HepG2 (cell line): ENCODE data around the gene SLC16A5. TPM values are rescaled to one million over a fixed set of nuclear protein-coding genes. Genes with fewer than 3 reads are reported as not detected.
A peak's percentile ranks its signal among the peaks of the same experiment; 100 is the strongest.

Experiments used
- ADNP ChIP-seq: sonication (generic); formaldehyde crosslinking; IDR thresholded peaks from 2 replicates; pipeline ENCODE4 v1.4.0; 2020; ENCODE audit warnings: missing genetic modification reagents
- ATF4 ChIP-seq, 2 experiments: fragments of 450-650 bp in 1 of 2; sonication (generic) in 1 of 2; formaldehyde crosslinking; IDR thresholded peaks; 2 replicates each; pipeline versions ENCODE4 v1.5.0 to v1.8.0; 2020 to 2022; ENCODE audit warnings: mild to moderate bottlenecking in 1 of 2, missing genetic modification reagents in 1 of 2
- HMGXB4 ChIP-seq, 2 experiments: sonication (generic) in 1 of 2; formaldehyde crosslinking in 1 of 2; IDR thresholded peaks; 2 replicates each; pipeline versions ENCODE4 v1.4.0 to v1.6.1; 2018 to 2020; ENCODE audit warnings: missing genetic modification reagents in 2 of 2, borderline replicate concordance in 1 of 2, low read depth in 1 of 2, mild to moderate bottlenecking in 1 of 2, missing biosample characterization in 1 of 2
- IRF9 ChIP-seq: sonication (generic); formaldehyde crosslinking; IDR thresholded peaks from 2 replicates; pipeline ENCODE4 v1.8.0; 2022; ENCODE audit warnings: missing genetic modification reagents, mild to moderate bottlenecking, borderline replicate concordance
- MAFF ChIP-seq: IDR thresholded peaks from 2 replicates; pipeline ENCODE4 v1.6.1; 2011; ENCODE audit warnings: low read depth, low read length, improper control_type of control experiment
- MXD4 ChIP-seq: IDR thresholded peaks from 2 replicates; pipeline ENCODE4 v1.6.1; 2016; ENCODE audit warnings: mild to moderate bottlenecking, missing biosample characterization, missing genetic modification reagents
- PHF8 ChIP-seq: sonication (generic); formaldehyde crosslinking; IDR thresholded peaks from 2 replicates; pipeline ENCODE4 v1.5.0; 2020; ENCODE audit warnings: missing genetic modification reagents
- PRPF4 ChIP-seq: fragments of 200-400 bp; formaldehyde crosslinking; IDR thresholded peaks from 2 replicates; pipeline ENCODE4 v1.6.1; 2016; ENCODE audit warnings: low read length, low read depth; ENCODE audit not compliant: poor library complexity, severe bottlenecking
- TMF1 ChIP-seq: sonication (generic); formaldehyde crosslinking; IDR thresholded peaks from 2 replicates; pipeline ENCODE4 v1.8.1; 2022; ENCODE audit warnings: low read depth, missing genetic modification reagents
- ZBTB43 ChIP-seq: sonication (generic); formaldehyde crosslinking; conservative IDR thresholded peaks from 2 replicates; pipeline ENCODE4 v1.4.0; 2020; ENCODE audit warnings: missing genetic modification reagents
- ZFP82 ChIP-seq: sonication (generic); formaldehyde crosslinking; IDR thresholded peaks from 2 replicates; pipeline ENCODE4 v1.5.1; 2020; ENCODE audit warnings: mild to moderate bottlenecking, missing genetic modification reagents, borderline replicate concordance
- ZKSCAN5 ChIP-seq: sonication (generic); formaldehyde crosslinking; IDR thresholded peaks from 2 replicates; pipeline ENCODE4 v1.5.1; 2020; ENCODE audit warnings: mild to moderate bottlenecking, missing genetic modification reagents
- ZNF10 ChIP-seq: sonication (generic); formaldehyde crosslinking; IDR thresholded peaks from 2 replicates; pipeline ENCODE4 v1.4.0; 2020; ENCODE audit warnings: mild to moderate bottlenecking, low read depth, missing genetic modification reagents, borderline replicate concordance
- ZNF225 ChIP-seq: sonication (generic); formaldehyde crosslinking; IDR thresholded peaks from 2 replicates; pipeline ENCODE4 v1.4.0; 2020; ENCODE audit warnings: mild to moderate bottlenecking, missing genetic modification reagents
- ZNF260 ChIP-seq: sonication (generic); formaldehyde crosslinking; IDR thresholded peaks from 2 replicates; pipeline ENCODE4 v1.4.0; 2020; ENCODE audit warnings: missing genetic modification reagents, low read depth, mild to moderate bottlenecking, borderline replicate concordance
- ZNF276 ChIP-seq: sonication (generic); formaldehyde crosslinking; IDR thresholded peaks from 2 replicates; pipeline ENCODE4 v1.4.0; 2020; ENCODE audit warnings: mild to moderate bottlenecking, low read depth, missing genetic modification reagents
- ZNF441 ChIP-seq: sonication (generic); formaldehyde crosslinking; IDR thresholded peaks from 2 replicates; pipeline ENCODE4 v1.7.0; 2021; ENCODE audit warnings: missing genetic modification reagents, borderline replicate concordance
- ZNF781 ChIP-seq: sonication (generic); formaldehyde crosslinking; IDR thresholded peaks from 2 replicates; pipeline ENCODE4 v1.5.1; 2020; ENCODE audit warnings: borderline replicate concordance, mild to moderate bottlenecking, missing genetic modification reagents; ENCODE audit errors: not compliant biosample characterization
- ZSCAN25 ChIP-seq: sonication (generic); formaldehyde crosslinking; IDR thresholded peaks from 2 replicates; pipeline ENCODE4 v1.8.0; 2022; ENCODE audit warnings: mild to moderate bottlenecking, missing genetic modification reagents
- ZSCAN5A ChIP-seq: sonication (generic); formaldehyde crosslinking; IDR thresholded peaks from 2 replicates; pipeline ENCODE4 v1.8.0; 2022; ENCODE audit warnings: mild to moderate bottlenecking, missing genetic modification reagents, borderline replicate concordance
- polyA plus RNA-seq, 8 experiments: library from polyadenylated mRNA; depleted of rRNA in 3 of 8; stranded (reverse) in 7 of 8; unstranded in 1 of 8; fragments of >200 nt; fragmentation: Illumina TruSeq in 4 of 8; extraction: Trizol in 4 of 8; gene quantifications; 2 replicates each; pipeline versions ENCODE4 v1.2.1 to v1.2.3, GENCODE V29; 2011 to 2016; ENCODE audit warnings: low read depth in 4 of 8, missing spikeins in 1 of 8, mixed read lengths in 1 of 8; ENCODE audit not compliant: insufficient read depth in 1 of 8
- total RNA-seq, 5 experiments: library from RNA; depleted of rRNA; stranded (reverse); fragments of >200 nt; fragmentation: Illumina TruSeq; extraction: Trizol; gene quantifications; 2 replicates each; pipeline ENCODE4 v1.2.3, GENCODE V29; 2016; ENCODE audit warnings: low read depth in 1 of 5

Gene SLC16A5
- total and polyA plus RNA-seq, 2 of the 13 experiments (the other 11 are each of a cell fraction or from before 2014, with no cell fraction given) = 0.69 to 5.6 TPM

- peak; percentile 56 to 76; a peak in 3 of 4 replicates for TF ChIP-seq HMGXB4 (CRISPR knock-in tag; IDR thresholded peaks at IDR 0.05; ENCODE audit: borderline replicate concordance in 1 of 2, low read depth in 1 of 2)
- TF ChIP-seq ZBTB43 (CRISPR knock-in tag) = peak; percentile 97
- TF ChIP-seq ATF4 (CRISPR knock-in tag; IDR thresholded peaks at IDR 0.05) = peak in 1 of 2 experiments; percentile 77; a peak in 2 of 4 replicates
- peak; percentile 58 for TF ChIP-seq ZSCAN25 (CRISPR knock-in tag)
- no peak; the same call in 1 of the 2 replicates for TF ChIP-seq ZNF441 (CRISPR knock-in tag)
- no peak for TF ChIP-seq ZNF225 (CRISPR knock-in tag)
- no peak for TF ChIP-seq ZNF10 (CRISPR knock-in tag)
- TF ChIP-seq ZNF781 (CRISPR knock-in tag) = no peak
- no peak for TF ChIP-seq MXD4 (CRISPR knock-in tag)
- no peak for TF ChIP-seq ZNF260 (CRISPR knock-in tag)
- no peak for TF ChIP-seq TMF1 (CRISPR knock-in tag)
- TF ChIP-seq ZFP82 (CRISPR knock-in tag) = no peak
- TF ChIP-seq PHF8 (CRISPR knock-in tag) = peak; percentile 32; the same call in 1 of the 2 replicates
- TF ChIP-seq ZNF276 (CRISPR knock-in tag) = peak; percentile 28; the same call in 1 of the 2 replicates
- TF ChIP-seq ZSCAN5A (CRISPR knock-in tag) = no peak
- no peak for TF ChIP-seq PRPF4
- no peak for TF ChIP-seq MAFF
- TF ChIP-seq ZKSCAN5 (CRISPR knock-in tag) = no peak
- no peak; the same call in 1 of the 2 replicates for TF ChIP-seq IRF9 (CRISPR knock-in tag)
- peak; percentile 51; the same call in 1 of the 2 replicates for TF ChIP-seq ADNP (CRISPR knock-in tag)
Observed at GRCh38 chr17:75084039-75084660, 3.6 kb upstream of the SLC16A5 start (continued).
